ENCODE data around the gene RNF13. TPM values are rescaled to one million over a fixed set of nuclear protein-coding genes. Genes with fewer than 3 reads are reported as not detected.

Gene RNF13
- total and polyA plus RNA-seq, 2 donors (not counting 3 experiments of a cell fraction or from before 2014, with no cell fraction given), result 16.4 to 27.1 TPM

- H3K36me3 ChIP-seq (ENCODE audit: control insufficient read depth in 2 of 2, extremely low read depth in 1 of 2, insufficient read depth in 2 of 2, low read length in 2 of 2), result peaks cover 0 to 5% of the 10 kb centered on the region in 2 experiments
- H3K4me3 ChIP-seq (replicated peaks in 1 of 3; ENCODE audit: insufficient read depth in 1 of 3, low read depth in 1 of 3, low read length in 3 of 3), result no peak overlapping the region
- no peak overlapping the region for H3K4me2 ChIP-seq (ENCODE audit: insufficient read depth, low read length)
- H3K79me2 ChIP-seq (ENCODE audit: control insufficient read depth, insufficient read depth, low read length), result peaks cover 2% of the 10 kb centered on the region
- ChIA-PET POLR2A (no interaction called here), CTCF (interaction anchor here (2.9 kb wide), 1 partner anchor 31 kb away, joined by 8 read pairs; no protein-coding TSS in a partner anchor)
- no peaks in the 10 kb centered on the region for H3K4me1 ChIP-seq (ENCODE audit: control insufficient read depth, extremely low read depth, insufficient read depth, low read length)
- no TSS peak for BruUV-seq (replicated peaks)
- no peak overlapping the region for H3K27ac ChIP-seq (ENCODE audit: insufficient read depth, low read depth, low read length)
- DNase-seq (ENCODE audit: low read depth, low spot score) (no peak), FAIRE-seq (no peak)
- no peaks in the 10 kb centered on the region for H3K27me3 ChIP-seq (ENCODE audit: control insufficient read depth in 2 of 2, insufficient read depth in 2 of 2, low read length in 2 of 2)
- H3K9me1 ChIP-seq (replicated peaks; ENCODE audit: control insufficient read depth, extremely low read depth, insufficient read depth, low read length), result no peaks in the 10 kb centered on the region
- H4K20me1 ChIP-seq (replicated peaks; ENCODE audit: control insufficient read depth, extremely low read depth, insufficient read depth, low read length), result no peaks in the 10 kb centered on the region
- TF ChIP-seq FOS (IDR thresholded peaks at IDR 0.05; ENCODE audit: borderline replicate concordance, insufficient read depth, low read length) (no peak), MAX (IDR thresholded peaks at IDR 0.05; ENCODE audit: insufficient read depth, insufficient read length) (no peak), CTCF (IDR thresholded peaks at IDR 0.05; ENCODE audit: extremely low read depth in 1 of 2, insufficient read depth in 1 of 2, low read depth in 1 of 2, low read length in 2 of 2) (no peak), EZH2 (IDR thresholded peaks at IDR 0.05; ENCODE audit: borderline replicate concordance, low read depth, low read length, severe bottlenecking) (no peak), GATA2 (IDR thresholded peaks at IDR 0.05; ENCODE audit: insufficient read depth, insufficient read length, low read depth, low read length) (no peak)
- intact Hi-C loops (cut with micrococcal nuclease), result no loop called here
- dilution Hi-C loops (cut with MboI; ENCODE audit: extremely low pct_ligation_motif_present, low sequenced_read_pairs), result no loop called here
- H3K9me3 ChIP-seq (replicated peaks; ENCODE audit: control insufficient read depth, insufficient read depth, low read length), result no peaks in the 10 kb centered on the region
- H3K9ac ChIP-seq (replicated peaks; ENCODE audit: extremely low read depth, insufficient read depth, low read length), result no peak overlapping the region
- no peak overlapping the region for H2AFZ ChIP-seq (ENCODE audit: low read depth, low read length)
These were observed 35.2 kb downstream of the RNF13 start for GRCh38 chr3:149848238-149848637.

GRCh38 chr3:149848688-149849087 is 35.7 kb downstream of the RNF13 start:
- dilution Hi-C loops (cut with MboI; ENCODE audit: extremely low pct_ligation_motif_present, low sequenced_read_pairs) (no loop called here), intact Hi-C loops (cut with micrococcal nuclease) (no loop called here)
- no peaks in the 10 kb centered on the region for H3K9me3 ChIP-seq (replicated peaks; ENCODE audit: control insufficient read depth, insufficient read depth, low read length)
- TF ChIP-seq POLR2AphosphoS5 (IDR thresholded peaks at IDR 0.05; ENCODE audit: insufficient read depth, low read depth, low read length), result no peak
- TF ChIP-seq JUN (IDR thresholded peaks at IDR 0.05; ENCODE audit: borderline replicate concordance, insufficient read depth, insufficient read length, low read depth), result no peak
- no peak for TF ChIP-seq MYC (IDR thresholded peaks at IDR 0.05; ENCODE audit: low read depth, low read length)
- no peak for TF ChIP-seq FOS (IDR thresholded peaks at IDR 0.05; ENCODE audit: borderline replicate concordance, insufficient read depth, low read length)
- TF ChIP-seq MAX (IDR thresholded peaks at IDR 0.05; ENCODE audit: insufficient read depth, insufficient read length), result no peak
- TF ChIP-seq POLR2A (IDR thresholded peaks at IDR 0.05; ENCODE audit: low read depth, low read length), result no peak
- TF ChIP-seq CTCF (IDR thresholded peaks at IDR 0.05; ENCODE audit: extremely low read depth in 1 of 2, insufficient read depth in 1 of 2, low read depth in 1 of 2, low read length in 2 of 2), result no peak
- TF ChIP-seq GATA2 (IDR thresholded peaks at IDR 0.05; ENCODE audit: insufficient read depth, insufficient read length, low read depth, low read length), result no peak
- TF ChIP-seq EZH2 (IDR thresholded peaks at IDR 0.05; ENCODE audit: borderline replicate concordance, low read depth, low read length, severe bottlenecking), result no peak
- BruUV-seq (replicated peaks), result no TSS peak
- no peaks in the 10 kb centered on the region for H3K9me1 ChIP-seq (replicated peaks; ENCODE audit: control insufficient read depth, extremely low read depth, insufficient read depth, low read length)
- no peak overlapping the region for H3K4me3 ChIP-seq (replicated peaks in 1 of 3; ENCODE audit: insufficient read depth in 1 of 3, low read depth in 1 of 3, low read length in 3 of 3)
- H3K27me3 ChIP-seq (ENCODE audit: control insufficient read depth in 2 of 2, insufficient read depth in 2 of 2, low read length in 2 of 2), result no peaks in the 10 kb centered on the region
- DNase-seq (ENCODE audit: low read depth, low spot score) (no peak), FAIRE-seq (no peak)
- ChIA-PET POLR2A (no interaction called here), CTCF (interaction anchor here (2.9 kb wide), 1 partner anchor 31 kb away, joined by 8 read pairs; no protein-coding TSS in a partner anchor)
- no peaks in the 10 kb centered on the region for H3K4me1 ChIP-seq (ENCODE audit: control insufficient read depth, extremely low read depth, insufficient read depth, low read length)
- no peak overlapping the region for H2AFZ ChIP-seq (ENCODE audit: low read depth, low read length)
- H3K27ac ChIP-seq (ENCODE audit: insufficient read depth, low read depth, low read length), result no peak overlapping the region
- H3K4me2 ChIP-seq (ENCODE audit: insufficient read depth, low read length), result no peak overlapping the region
- no peak overlapping the region for H3K9ac ChIP-seq (replicated peaks; ENCODE audit: extremely low read depth, insufficient read depth, low read length)
- peaks cover 2% of the 10 kb centered on the region for H3K79me2 ChIP-seq (ENCODE audit: control insufficient read depth, insufficient read depth, low read length)
- H4K20me1 ChIP-seq (replicated peaks; ENCODE audit: control insufficient read depth, extremely low read depth, insufficient read depth, low read length), result no peaks in the 10 kb centered on the region
- H3K36me3 ChIP-seq (ENCODE audit: control insufficient read depth in 2 of 2, extremely low read depth in 1 of 2, insufficient read depth in 2 of 2, low read length in 2 of 2), result peaks cover 0 to 5% of the 10 kb centered on the region in 2 experiments

All from endothelial cell of umbilical vein (primary cell).